ENCODE measurements around the gene ZFPL1.

Gene ZFPL1

DNA sequence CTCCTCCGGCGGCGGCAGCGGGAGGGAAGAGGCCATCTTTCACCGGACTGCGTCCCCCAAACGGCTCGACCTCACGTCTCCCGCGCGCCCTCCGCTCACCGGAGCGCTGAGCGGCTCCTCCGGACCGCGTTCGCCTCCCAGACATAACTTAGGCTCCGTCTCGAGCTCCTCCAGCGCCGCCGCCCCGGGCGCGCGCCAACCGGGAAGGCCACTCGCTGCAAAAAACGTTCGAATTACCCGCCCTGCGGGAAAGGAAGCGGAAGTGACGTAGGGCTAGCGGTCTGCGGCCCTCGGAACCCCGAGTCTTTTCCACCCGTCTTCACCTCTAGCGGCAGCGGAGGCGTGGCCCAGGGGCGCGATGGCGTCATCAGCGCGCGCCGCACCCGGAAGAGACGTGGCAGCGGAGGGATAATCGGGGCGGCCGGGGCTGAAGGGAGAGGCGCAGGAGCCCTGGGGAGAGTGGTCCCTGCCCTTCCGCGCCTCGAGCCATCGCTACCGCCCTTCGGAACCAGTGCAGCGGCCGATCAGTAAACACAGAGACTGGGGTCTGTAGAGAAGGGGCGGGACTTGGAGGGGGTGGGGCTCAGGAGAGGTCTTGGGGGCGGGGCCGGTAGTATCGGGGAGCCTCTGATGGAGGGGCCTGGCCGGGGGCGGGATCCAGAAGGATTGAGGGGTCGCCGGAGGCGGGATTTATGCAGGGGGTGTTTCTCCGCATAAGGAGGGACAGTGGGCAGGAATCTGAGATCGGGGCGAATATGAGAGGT lies at the start of gene ZFPL1, which contains the start of gene CDCA5:
Gene ZFPL1, plus strand, starts transcription at position 389 of the 764 bp plus-strand sequence. CDS start 477 bp downstream, outside the sequence.
Gene CDCA5, minus strand, starts transcription at position 207 of the 764 bp plus-strand sequence. Its CDS starts 62 bp downstream, at position 145.
- DNase-seq: peak; percentile 97

DNA sequence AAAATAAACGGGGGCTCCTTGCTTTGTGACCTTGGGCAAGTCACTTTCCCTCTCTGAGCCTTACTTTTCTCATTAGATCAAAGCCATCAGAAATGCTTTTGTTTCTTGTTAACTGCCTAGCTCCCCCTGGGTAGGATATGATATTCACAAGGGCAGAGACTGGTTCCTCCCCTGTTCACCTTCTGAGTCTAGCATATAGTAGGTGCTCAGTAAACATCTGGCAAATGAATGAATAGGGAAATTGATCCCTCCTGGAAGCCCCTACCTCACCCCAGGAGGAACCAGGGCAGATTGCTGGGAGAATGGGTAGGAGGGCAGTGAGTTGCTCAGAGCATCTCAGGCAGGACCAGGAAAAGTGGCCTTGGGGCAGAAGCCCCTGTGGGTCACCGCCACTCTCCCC lies 49.6 kb upstream of the ZFPL1 start:
- DNase-seq: no peak

DNA sequence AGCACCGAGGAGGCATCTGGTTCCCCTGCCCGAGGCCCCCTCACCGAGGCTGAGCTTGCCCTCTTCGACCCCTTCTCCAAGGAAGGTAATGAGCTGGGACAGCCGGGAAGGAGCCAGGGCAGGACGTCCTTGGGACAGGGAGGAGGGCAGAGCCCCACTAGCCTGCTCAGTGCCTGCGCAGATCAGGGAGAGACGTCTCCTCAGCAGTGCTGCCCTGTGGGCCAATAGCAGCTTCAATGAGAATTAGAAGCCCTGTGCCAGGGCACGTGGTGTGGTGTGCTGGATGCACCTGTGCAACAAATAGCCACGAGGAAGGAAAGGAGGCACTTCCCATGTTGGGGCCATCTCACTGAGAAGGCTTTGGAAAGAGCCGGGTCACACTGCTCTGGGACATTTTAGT lies 48.4 kb upstream of the ZFPL1 start:
- no peak for DNase-seq

- no peak for DNase-seq
These were observed 47.1 kb upstream of the ZFPL1 start for GRCh38 chr11:65036931-65037330.

DNA sequence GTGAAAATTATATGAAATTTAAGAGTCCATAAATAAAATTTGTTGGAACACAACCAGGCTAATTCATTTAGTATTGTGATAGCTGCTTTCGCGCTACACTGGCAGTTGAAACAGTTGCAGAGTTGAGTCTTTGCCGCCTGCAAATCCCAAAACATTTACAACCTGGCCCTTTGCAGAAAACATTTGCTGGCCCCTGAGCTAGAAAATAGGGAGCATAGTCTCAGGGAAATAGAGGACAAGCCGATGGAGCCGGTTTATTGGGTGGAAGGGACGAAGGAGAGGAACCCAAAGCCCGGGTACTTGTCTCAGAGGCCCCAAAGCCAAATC lies 43.5 kb upstream of the ZFPL1 start:
- DNase-seq: no peak

GRCh38 chr11:65040847-65041622 lies 43.0 kb upstream of the ZFPL1 start, which contains the start of gene SAC3D1:
Gene SAC3D1 (plus strand): TSS chr11:65041210. CDS start chr11:65041293, 83 bp downstream.
- DNase-seq: peak; percentile 94

DNA sequence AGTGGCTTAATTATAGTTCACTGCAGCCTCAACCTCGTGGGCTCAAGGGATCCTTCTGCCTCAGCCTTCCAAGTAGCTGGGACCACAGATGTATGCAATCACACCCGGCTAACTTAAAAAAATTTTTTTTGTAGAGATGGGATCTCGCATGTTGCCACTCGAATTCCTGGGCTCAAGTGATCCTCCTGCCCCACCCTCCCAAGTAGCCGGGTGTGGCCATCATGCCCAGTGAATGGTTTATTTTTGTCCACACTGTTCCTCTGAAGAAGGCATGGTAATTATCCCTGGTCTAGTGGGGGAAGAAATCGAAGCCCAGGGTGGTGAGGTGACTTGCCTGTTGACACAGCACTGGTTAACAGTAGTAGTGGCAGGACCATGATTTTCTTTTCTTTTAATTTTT lies 41.1 kb upstream of the ZFPL1 start:
- no peak for DNase-seq

- DNase-seq: peak; percentile 60
These were observed 40.0 kb upstream of the ZFPL1 start for GRCh38 chr11:65043881-65044501.

- no peak for DNase-seq
These were observed 39.0 kb upstream of the ZFPL1 start for GRCh38 chr11:65045061-65045460.

- no peak for DNase-seq
These were observed 38.3 kb upstream of the ZFPL1 start for GRCh38 chr11:65045728-65046127.

GRCh38 chr11:65047581-65048422 lies 36.2 kb upstream of the ZFPL1 start:
- peak; percentile 50 for DNase-seq

DNA sequence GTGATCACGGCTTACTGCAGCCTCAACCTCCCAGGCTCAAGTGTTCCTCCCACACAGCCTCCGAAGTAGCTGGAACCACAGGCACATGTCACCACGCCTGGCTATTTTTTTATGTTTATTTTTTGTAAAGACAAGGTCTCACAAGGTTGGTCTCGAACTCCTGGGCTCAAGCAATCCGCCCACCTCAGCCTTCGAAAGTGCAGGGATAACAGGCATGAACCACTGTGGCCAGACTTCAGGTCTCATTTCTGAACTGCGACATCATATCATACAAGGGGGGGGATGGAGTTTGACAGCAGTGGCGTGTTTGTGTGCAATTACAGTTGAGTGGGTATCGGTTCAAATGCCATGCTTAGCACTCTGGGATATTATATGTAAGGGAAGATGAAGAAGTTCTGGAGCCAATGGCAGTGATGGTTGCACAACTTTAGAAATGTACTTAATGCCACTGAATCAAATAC lies 32.6 kb upstream of the ZFPL1 start:
- DNase-seq: no peak

- no peak for DNase-seq
These were observed 30.1 kb upstream of the ZFPL1 start for GRCh38 chr11:65053827-65054508.

GRCh38 chr11:65055538-65055937 lies 28.5 kb upstream of the ZFPL1 start:
- no peak for DNase-seq

DNA sequence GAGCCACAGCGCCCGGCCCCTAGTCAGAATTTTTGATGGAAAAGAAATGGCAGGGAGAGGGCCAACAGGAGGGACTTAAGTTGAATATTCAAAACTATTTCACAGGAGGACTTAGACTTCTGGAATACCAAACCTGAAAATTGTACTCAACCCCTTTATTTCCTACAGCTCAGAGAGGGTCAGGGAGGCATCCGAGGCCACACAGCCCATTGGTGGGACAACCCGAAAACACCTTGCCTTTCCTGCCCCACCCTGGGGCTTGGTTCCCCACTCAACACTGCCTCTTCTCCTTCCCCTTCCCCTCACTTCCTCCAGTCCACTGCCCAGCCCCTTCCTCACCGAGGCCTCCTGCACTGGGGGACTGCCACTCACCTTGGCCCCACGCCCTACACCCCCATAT lies 27.0 kb upstream of the ZFPL1 start:
- DNase-seq: no peak

GRCh38 chr11:65057526-65057925 lies 26.5 kb upstream of the ZFPL1 start:
- DNase-seq: no peak

DNA sequence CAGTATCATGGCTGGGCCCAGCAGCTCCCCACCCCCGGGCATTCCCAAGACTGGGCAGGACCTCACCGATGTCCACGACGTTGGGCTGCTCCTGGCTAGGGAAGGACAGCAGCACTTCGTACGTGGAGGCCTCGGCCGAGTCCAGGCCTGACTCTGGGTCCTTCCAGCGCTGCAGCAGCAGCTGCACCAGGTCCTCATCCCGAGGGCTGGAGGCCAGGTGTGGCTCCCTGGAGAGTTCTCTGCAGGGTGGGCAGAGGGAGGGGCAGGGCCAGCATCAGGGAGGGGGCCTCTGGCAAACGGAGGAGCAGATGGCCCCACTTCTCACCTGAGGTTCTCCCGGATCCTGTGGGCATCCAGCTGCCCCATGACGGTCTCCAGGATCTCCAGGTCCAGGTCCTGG lies 26.0 kb upstream of the ZFPL1 start:
- DNase-seq: no peak

- no peak for DNase-seq
These were observed 25.5 kb upstream of the ZFPL1 start, which contains the start of gene NAALADL1 for GRCh38 chr11:65058419-65059054. Gene NAALADL1 (minus strand): TSS chr11:65058553. CDS start chr11:65058521, 32 bp downstream.

DNA sequence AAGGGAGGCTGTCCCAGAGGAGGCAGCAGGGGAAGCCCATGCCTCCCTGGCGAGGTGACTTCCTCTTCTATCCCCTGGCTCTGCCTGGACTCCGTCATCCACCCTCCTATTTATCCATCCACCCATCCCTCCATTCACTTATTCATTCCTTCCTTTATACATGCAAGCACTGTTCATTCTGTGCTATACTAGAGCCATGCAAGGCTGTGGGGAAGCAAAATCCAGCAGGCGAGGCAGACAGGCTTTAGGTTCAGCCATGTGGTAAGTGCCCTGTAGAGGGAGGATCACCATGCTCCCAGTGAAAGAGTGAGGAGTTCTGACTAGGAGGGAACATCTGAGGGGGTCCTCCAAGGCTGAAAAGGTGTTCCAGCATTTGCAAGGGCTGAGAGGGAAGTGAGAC lies 24.5 kb upstream of the ZFPL1 start:
- no peak for DNase-seq

- DNase-seq: no peak
These were observed 23.8 kb upstream of the ZFPL1 start for GRCh38 chr11:65059959-65060824.

All from femur (tissue), 1 donor.